Measurements from ENCODE around the gene TEX52. TPM values are rescaled to one million over a fixed set of nuclear protein-coding genes. Genes with fewer than 3 reads are reported as not detected.

Gene TEX52
- total and polyA plus RNA-seq, 2 donors from 2014 or later: not detected

DNA sequence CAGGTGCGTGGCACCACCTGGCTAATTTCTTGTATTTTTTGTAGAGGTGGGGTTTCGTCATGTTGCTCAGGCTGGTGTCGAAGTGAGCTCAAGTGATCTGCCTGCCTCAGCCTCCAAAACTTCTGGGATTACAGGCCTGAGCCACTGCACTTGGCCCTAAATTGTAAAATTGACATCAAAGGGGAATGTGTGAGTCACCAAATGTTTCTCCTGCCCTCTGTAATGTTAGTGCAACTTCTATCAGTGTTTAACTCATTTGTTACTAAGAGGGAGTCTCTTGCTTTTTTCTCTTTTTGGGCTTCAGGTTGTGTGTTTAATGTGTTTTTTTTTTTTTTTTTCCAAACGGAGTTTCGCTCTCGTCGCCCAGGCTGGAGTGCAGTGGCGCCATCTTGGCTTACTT is 36.2 kb upstream of the TEX52 start:
- no peaks in the 10 kb centered on the region for H3K27me3 ChIP-seq (ENCODE audit: control insufficient read depth, insufficient read depth, low read length)
- DNase-seq (no peak), FAIRE-seq (no peak)
- TF ChIP-seq, protein P1, sequence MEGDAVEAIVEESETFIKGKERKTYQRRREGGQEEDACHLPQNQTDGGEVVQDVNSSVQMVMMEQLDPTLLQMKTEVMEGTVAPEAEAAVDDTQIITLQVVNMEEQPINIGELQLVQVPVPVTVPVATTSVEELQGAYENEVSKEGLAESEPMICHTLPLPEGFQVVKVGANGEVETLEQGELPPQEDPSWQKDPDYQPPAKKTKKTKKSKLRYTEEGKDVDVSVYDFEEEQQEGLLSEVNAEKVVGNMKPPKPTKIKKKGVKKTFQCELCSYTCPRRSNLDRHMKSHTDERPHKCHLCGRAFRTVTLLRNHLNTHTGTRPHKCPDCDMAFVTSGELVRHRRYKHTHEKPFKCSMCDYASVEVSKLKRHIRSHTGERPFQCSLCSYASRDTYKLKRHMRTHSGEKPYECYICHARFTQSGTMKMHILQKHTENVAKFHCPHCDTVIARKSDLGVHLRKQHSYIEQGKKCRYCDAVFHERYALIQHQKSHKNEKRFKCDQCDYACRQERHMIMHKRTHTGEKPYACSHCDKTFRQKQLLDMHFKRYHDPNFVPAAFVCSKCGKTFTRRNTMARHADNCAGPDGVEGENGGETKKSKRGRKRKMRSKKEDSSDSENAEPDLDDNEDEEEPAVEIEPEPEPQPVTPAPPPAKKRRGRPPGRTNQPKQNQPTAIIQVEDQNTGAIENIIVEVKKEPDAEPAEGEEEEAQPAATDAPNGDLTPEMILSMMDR (IDR thresholded peaks at IDR 0.05; ENCODE audit: borderline replicate concordance, extremely low read depth, insufficient read depth): no peak
- no peaks in the 10 kb centered on the region for H3K9me3 ChIP-seq (ENCODE audit: control insufficient read depth in 2 of 3, insufficient read depth in 1 of 3, low read length in 3 of 3)
- no peak overlapping the region for H3K9ac ChIP-seq (ENCODE audit: low read length in 3 of 3)
- intact Hi-C loops (cut with DNase I): no loop called here
- peaks cover 0 to 8% (median 3%) of the 10 kb centered on the region in 3 donors for H3K4me1 ChIP-seq (ENCODE audit: control insufficient read depth in 2 of 3, insufficient read depth in 2 of 3, low read depth in 1 of 3, low read length in 3 of 3)
- no peaks in the 10 kb centered on the region for H3K36me3 ChIP-seq (ENCODE audit: control insufficient read depth in 2 of 3, insufficient read depth in 3 of 3, low read length in 3 of 3)
- H3K27ac ChIP-seq (ENCODE audit: low read depth in 2 of 2, low read length in 2 of 2): no peak overlapping the region
- H3K4me3 ChIP-seq (ENCODE audit: low read length in 3 of 3): no peak overlapping the region

DNA sequence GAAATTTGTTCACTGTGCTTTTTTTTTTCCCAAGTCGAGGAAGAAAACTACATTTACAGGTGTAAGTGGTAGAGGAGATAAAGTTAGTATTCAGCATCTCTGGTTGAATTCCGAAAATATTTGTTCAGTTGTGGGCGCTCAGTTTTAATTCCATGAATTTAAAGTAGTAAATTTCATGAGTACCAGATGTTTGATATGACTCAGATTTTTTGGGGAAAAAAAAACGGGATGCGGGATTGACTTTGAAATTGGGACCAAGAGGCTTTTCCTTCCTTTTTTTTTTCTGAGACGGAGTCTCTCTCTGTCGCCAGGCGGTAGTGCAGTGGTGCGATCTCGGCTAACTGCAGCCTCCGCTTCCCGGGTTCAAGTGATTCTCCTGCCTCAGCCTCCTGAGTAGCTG is 35.4 kb upstream of the TEX52 start:
- no peaks in the 10 kb centered on the region for H3K9me3 ChIP-seq (ENCODE audit: control insufficient read depth in 2 of 3, insufficient read depth in 1 of 3, low read length in 3 of 3)
- TF ChIP-seq, protein P1 (IDR thresholded peaks at IDR 0.05; ENCODE audit: borderline replicate concordance, extremely low read depth, insufficient read depth): no peak
- intact Hi-C loops (cut with DNase I): no loop called here
- peak overlapping the region in 1 of 2 donors; percentile 1 for H3K27ac ChIP-seq (ENCODE audit: low read depth in 2 of 2, low read length in 2 of 2)
- H3K9ac ChIP-seq (ENCODE audit: low read length in 3 of 3): no peak overlapping the region
- H3K4me3 ChIP-seq (ENCODE audit: low read length in 3 of 3): peak overlapping the region in 1 of 3 donors; percentile 81
- peaks cover 0 to 8% (median 3%) of the 10 kb centered on the region in 3 donors for H3K4me1 ChIP-seq (ENCODE audit: control insufficient read depth in 2 of 3, insufficient read depth in 2 of 3, low read depth in 1 of 3, low read length in 3 of 3)
- FAIRE-seq (no peak), DNase-seq (no peak)
- H3K27me3 ChIP-seq (ENCODE audit: control insufficient read depth, insufficient read depth, low read length): no peaks in the 10 kb centered on the region
- no peaks in the 10 kb centered on the region for H3K36me3 ChIP-seq (ENCODE audit: control insufficient read depth in 2 of 3, insufficient read depth in 3 of 3, low read length in 3 of 3)

DNA sequence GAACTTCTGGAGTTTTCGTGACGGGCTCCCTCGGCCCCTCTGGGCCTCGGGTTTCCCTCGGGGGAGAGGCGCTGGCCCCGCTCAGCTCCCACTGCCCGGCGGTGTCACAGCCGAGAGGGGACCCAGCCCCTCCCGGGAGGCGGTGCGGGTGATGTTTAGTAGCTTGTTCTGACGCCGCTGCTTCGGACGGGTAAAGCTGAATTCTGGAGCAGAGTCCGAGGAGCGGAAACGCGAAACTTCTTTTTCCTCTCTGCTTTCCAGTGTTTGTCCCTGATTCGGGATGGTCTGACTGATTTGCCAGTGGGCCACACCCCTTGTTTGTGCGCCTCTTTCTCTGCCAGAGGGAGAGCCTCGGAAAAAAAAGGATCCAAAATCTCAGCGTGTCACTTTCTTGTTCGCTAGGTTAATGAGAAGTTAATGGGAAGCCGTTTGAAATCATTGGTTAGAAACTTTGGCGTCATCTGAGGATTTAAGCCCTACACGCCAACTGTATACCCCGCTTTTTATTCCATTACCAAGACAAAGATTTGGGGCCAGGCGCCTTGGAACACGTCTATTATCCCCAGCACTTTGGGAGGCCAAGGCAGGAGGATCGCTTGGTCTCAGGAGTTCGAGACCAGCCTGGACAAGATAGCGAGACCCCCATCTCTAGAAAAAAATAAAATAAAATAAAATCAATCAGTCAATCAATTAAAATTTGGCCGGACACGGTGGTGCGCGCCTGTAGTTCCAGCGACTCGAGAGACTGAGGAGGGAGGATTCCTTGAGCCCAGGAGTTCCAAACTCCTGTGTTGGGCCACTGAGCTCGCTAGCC is 34.6 kb upstream of the TEX52 start:
- peak overlapping the region; percentile 28 to 89 (median 74) for H3K9ac ChIP-seq (ENCODE audit: low read length in 3 of 3)
- intact Hi-C loops (cut with DNase I): no loop called here
- no peak for FAIRE-seq

More for the DNA sequence above, 34.6 kb upstream of the TEX52 start:
- TF ChIP-seq, protein P1 (IDR thresholded peaks at IDR 0.05; ENCODE audit: borderline replicate concordance, extremely low read depth, insufficient read depth): no peak
- Histone ChIP-seq H3K9me3 (ENCODE audit: control insufficient read depth in 2 of 3, insufficient read depth in 1 of 3, low read length in 3 of 3) (no peaks in the 10 kb centered on the region), H3K4me1 (ENCODE audit: control insufficient read depth in 2 of 3, insufficient read depth in 2 of 3, low read depth in 1 of 3, low read length in 3 of 3) (peaks cover 0 to 8% (median 3%) of the 10 kb centered on the region in 3 donors), H3K4me3 (ENCODE audit: low read length in 3 of 3) (peak overlapping the region; percentile 64 to 90 (median 81)), H3K27me3 (ENCODE audit: control insufficient read depth, insufficient read depth, low read length) (no peaks in the 10 kb centered on the region), H3K27ac (ENCODE audit: low read depth in 2 of 2, low read length in 2 of 2) (peak overlapping the region; percentile 94 to 97), H3K36me3 (ENCODE audit: control insufficient read depth in 2 of 3, insufficient read depth in 3 of 3, low read length in 3 of 3) (no peaks in the 10 kb centered on the region)
- DNase-seq: peak in 4 of 5 donors; percentile 75 to 89 (median 86)

Data from kidney (tissue), 14 donors.